MM.1S (cell line): ENCODE results near the gene KDSR.

Experiments used
- DNase-seq: peaks from one replicate; pipeline ENCODE4 v3.0.0-alpha.2; 2015
- H2AFZ ChIP-seq: fragments of 300-600 bp; sonication (generic); 2 replicates; pipeline ENCODE4 v1.6.0; 2016; ENCODE audit warnings: antibody characterized with exemption, low read length
- H3F3A ChIP-seq: fragments of 300-600 bp; sonication (generic); 2 replicates; pipeline ENCODE4 v1.6.1; 2016; ENCODE audit warnings: mild to moderate bottlenecking, antibody characterized with exemption, low read length, moderate library complexity, mixed read lengths; ENCODE audit not compliant: insufficient read depth
- H3K27ac ChIP-seq: fragments of 300-600 bp; sonication (generic); 2 replicates; pipeline ENCODE4 v1.5.1; 2016; ENCODE audit warnings: mild to moderate bottlenecking, low read length
- H3K27me3 ChIP-seq: fragments of 300-600 bp; sonication (generic); replicated peaks from 2 replicates; pipeline ENCODE4 v1.6.0; 2016; ENCODE audit warnings: low read length; ENCODE audit not compliant: insufficient read depth
- H3K36me3 ChIP-seq: fragments of 300-600 bp; sonication (generic); replicated peaks from 2 replicates; pipeline ENCODE4 v1.6.1; 2016; ENCODE audit warnings: mild to moderate bottlenecking, low read length, mixed read lengths; ENCODE audit not compliant: insufficient read depth
- H3K4me1 ChIP-seq: fragments of 300-600 bp; sonication (generic); 2 replicates; pipeline ENCODE4 v1.6.1; 2016; ENCODE audit warnings: low read length, mixed read lengths
- H3K4me2 ChIP-seq: fragments of 300-600 bp; sonication (generic); 2 replicates; pipeline ENCODE4 v1.6.0; 2016; ENCODE audit warnings: low read depth, low read length
- H3K4me3 ChIP-seq: fragments of 300-600 bp; sonication (generic); 2 replicates; pipeline ENCODE4 v1.5.1; 2016; ENCODE audit warnings: low read length, mixed read lengths
- H3K79me2 ChIP-seq: fragments of 300-600 bp; sonication (generic); 2 replicates; pipeline ENCODE4 v1.6.1; 2016; ENCODE audit warnings: mixed run types, low read length, mixed read lengths
- H3K9ac ChIP-seq: fragments of 300-600 bp; sonication (generic); 2 replicates; pipeline ENCODE4 v1.6.1; 2016; ENCODE audit warnings: low read length, mixed read lengths
- H3K9me2 ChIP-seq: fragments of 300-600 bp; sonication (generic); replicated peaks from 2 replicates; pipeline ENCODE4 v1.6.1; 2016; ENCODE audit warnings: mild to moderate bottlenecking, low read length, mixed read lengths; ENCODE audit not compliant: insufficient read depth
- H3K9me3 ChIP-seq: fragments of 300-600 bp; sonication (generic); replicated peaks from 2 replicates; pipeline ENCODE4 v1.6.1; 2016; ENCODE audit warnings: mild to moderate bottlenecking, low read length, mixed read lengths; ENCODE audit not compliant: insufficient read depth
- H4K20me1 ChIP-seq: fragments of 300-600 bp; sonication (generic); 2 replicates; pipeline ENCODE4 v1.6.1; 2016; ENCODE audit warnings: mild to moderate bottlenecking, low read length, moderate library complexity, mixed read lengths; ENCODE audit not compliant: insufficient read depth
- EZH2 ChIP-seq: fragments of 300-600 bp; sonication (generic); optimal IDR thresholded peaks from 2 replicates; pipeline ENCODE3; 2017; ENCODE audit warnings: low read depth, mild to moderate bottlenecking, antibody characterized with exemption, low read length, mixed read lengths
- EZH2phosphoT487 ChIP-seq: fragments of 300-600 bp; sonication (generic); IDR thresholded peaks from 2 replicates; pipeline ENCODE4 v1.6.1; 2018; ENCODE audit warnings: antibody characterized with exemption, low read length
- TF ChIP-seq, protein P1 (sequence below): fragments of 300-600 bp; sonication (generic); IDR thresholded peaks from 2 replicates; pipeline ENCODE4 v1.5.1; 2016; ENCODE audit warnings: antibody characterized with exemption, low read length, mixed read lengths

The KDSR gene

DNA sequence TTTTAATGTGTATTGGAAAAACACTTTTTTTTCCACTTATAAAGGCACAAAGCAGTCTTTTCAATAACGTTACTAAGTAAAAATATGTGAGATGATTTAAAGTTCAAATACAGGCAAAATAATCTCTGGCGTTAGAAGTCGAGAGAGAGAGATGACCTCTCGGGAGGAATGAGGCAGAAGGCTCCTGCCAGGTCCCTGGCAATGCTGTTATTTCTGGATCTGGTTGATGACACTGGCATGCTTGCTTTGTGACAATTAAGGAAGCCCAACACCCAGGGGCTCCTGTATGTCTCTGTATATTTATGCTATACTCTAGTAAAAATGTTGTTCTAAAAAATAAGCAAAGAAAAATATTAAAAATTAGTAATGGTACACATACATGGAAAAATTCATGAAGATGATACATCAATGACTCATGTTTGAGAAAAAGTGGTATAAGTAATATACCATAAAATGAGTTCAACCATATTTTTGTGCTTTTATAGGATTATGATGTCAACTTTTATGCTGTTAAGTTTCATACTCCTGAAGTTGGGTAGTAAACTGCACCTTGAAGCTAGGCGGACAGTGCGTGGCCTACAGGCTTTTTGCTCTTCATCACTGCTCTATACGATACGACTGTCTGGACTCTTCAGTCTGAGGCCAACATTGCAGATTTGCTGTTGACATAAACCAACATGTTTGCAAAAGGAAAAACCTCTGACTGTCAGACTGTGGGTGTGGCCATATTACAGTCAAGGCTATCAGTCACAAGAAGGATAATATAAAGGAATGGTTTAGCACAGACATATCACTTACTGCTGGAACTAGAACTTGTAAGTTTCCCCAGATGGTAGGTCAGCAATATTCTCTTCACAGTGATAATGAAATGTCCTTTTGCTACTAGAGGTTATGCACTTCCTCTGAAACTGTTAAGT is 35.5 kb upstream of the KDSR start:
- H3K9ac ChIP-seq = no peak overlapping the region
- H3K79me2 ChIP-seq = 0 out of 2 replicates have a peak, but pooled peaks cover 4% of the 10 kb centered on the region
- H3K4me3 ChIP-seq = no peak overlapping the region
- no peaks in the 10 kb centered on the region for H3K9me3 ChIP-seq
- no peak overlapping the region for H2AFZ ChIP-seq
- DNase-seq = no peak
- peaks cover 9% of the 10 kb centered on the region; the same call in 1 of the 2 replicates for H3K36me3 ChIP-seq
- no peak overlapping the region for H3K27ac ChIP-seq
- no peaks in the 10 kb centered on the region for H4K20me1 ChIP-seq
- no peaks in the 10 kb centered on the region for H3K9me2 ChIP-seq
- no peak overlapping the region for H3K4me2 ChIP-seq
- no peaks in the 10 kb centered on the region for H3K4me1 ChIP-seq
- no peaks in the 10 kb centered on the region for H3F3A ChIP-seq
- H3K27me3 ChIP-seq = no peaks in the 10 kb centered on the region
- TF ChIP-seq, protein P1, sequence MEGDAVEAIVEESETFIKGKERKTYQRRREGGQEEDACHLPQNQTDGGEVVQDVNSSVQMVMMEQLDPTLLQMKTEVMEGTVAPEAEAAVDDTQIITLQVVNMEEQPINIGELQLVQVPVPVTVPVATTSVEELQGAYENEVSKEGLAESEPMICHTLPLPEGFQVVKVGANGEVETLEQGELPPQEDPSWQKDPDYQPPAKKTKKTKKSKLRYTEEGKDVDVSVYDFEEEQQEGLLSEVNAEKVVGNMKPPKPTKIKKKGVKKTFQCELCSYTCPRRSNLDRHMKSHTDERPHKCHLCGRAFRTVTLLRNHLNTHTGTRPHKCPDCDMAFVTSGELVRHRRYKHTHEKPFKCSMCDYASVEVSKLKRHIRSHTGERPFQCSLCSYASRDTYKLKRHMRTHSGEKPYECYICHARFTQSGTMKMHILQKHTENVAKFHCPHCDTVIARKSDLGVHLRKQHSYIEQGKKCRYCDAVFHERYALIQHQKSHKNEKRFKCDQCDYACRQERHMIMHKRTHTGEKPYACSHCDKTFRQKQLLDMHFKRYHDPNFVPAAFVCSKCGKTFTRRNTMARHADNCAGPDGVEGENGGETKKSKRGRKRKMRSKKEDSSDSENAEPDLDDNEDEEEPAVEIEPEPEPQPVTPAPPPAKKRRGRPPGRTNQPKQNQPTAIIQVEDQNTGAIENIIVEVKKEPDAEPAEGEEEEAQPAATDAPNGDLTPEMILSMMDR = no peak
- TF ChIP-seq EZH2 (no peak), EZH2phosphoT487 (no peak)

DNA sequence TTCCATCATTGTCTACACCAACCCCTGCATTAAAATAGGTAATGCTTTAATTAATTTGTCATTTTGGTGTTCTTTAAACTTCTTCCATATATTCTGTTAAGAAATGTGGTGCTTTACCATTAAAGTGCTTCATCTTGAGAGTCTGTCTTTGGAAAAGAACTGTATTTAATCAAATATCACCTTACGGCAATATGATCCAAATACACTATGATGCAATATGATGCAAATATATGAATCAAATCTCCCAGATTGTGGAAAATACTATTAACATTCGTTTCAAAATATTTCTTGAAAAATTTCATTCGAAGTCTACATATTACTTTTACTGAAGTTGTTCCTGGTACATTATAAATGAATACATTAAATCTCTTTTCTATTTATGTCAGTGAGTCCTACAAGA is 32.3 kb upstream of the KDSR start:
- H3K36me3 ChIP-seq = peaks cover 11% of the 10 kb centered on the region
- no peak overlapping the region for H3K27ac ChIP-seq
- H3K9me3 ChIP-seq = no peaks in the 10 kb centered on the region
- H3K9ac ChIP-seq = no peak overlapping the region
- H2AFZ ChIP-seq = no peak overlapping the region
- H4K20me1 ChIP-seq = no peaks in the 10 kb centered on the region
- H3K4me2 ChIP-seq = no peak overlapping the region
- TF ChIP-seq EZH2phosphoT487 = no peak
- TF ChIP-seq, protein P1 = no peak
- no peaks in the 10 kb centered on the region for H3K27me3 ChIP-seq
- no peak for DNase-seq
- no peaks in the 10 kb centered on the region for H3K79me2 ChIP-seq
- H3F3A ChIP-seq = no peaks in the 10 kb centered on the region
- no peaks in the 10 kb centered on the region for H3K4me1 ChIP-seq
- no peaks in the 10 kb centered on the region for H3K9me2 ChIP-seq
- H3K4me3 ChIP-seq = no peak overlapping the region

DNA sequence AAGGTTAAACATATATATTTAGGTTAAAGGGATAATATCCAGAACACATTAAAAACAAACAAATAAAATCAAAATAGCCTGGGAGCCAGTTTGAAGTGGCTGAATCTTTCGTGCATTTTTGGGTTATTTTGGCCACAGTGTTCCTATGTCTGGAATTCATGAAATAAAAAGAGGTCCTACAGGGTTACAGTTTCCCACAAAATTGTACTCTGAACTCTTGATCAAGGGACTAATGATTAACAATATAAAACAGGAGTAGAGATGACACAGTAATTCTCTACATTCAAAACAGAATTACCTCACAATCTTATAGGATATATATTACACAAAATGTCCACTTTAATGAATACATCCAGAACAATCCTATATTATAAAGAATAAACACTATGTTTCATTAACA is 30.3 kb upstream of the KDSR start:
- Histone ChIP-seq H3K36me3 (peaks cover 13% of the 10 kb centered on the region), H3K27ac (no peak overlapping the region), H3K4me2 (no peak overlapping the region), H3F3A (no peaks in the 10 kb centered on the region), H3K27me3 (no peaks in the 10 kb centered on the region), H3K4me3 (no peak overlapping the region), H2AFZ (no peak overlapping the region), H3K9ac (no peak overlapping the region), H4K20me1 (no peaks in the 10 kb centered on the region), H3K9me3 (no peaks in the 10 kb centered on the region), H3K9me2 (no peaks in the 10 kb centered on the region), H3K4me1 (no peaks in the 10 kb centered on the region), H3K79me2 (no peaks in the 10 kb centered on the region)
- DNase-seq = no peak
- TF ChIP-seq, protein P1 = no peak
- TF ChIP-seq EZH2 (no peak), EZH2phosphoT487 (no peak)
